ENCODE results near the gene EP400. TPM values are rescaled to one million over a fixed set of nuclear protein-coding genes. Genes with fewer than 3 reads are reported as not detected.

The EP400 gene
- total and polyA plus RNA-seq, 2 experiments from 2014 or later, result 10.3 to 12.3 TPM

GRCh38 chr12:132014092-132014914, 64.6 kb downstream of the EP400 start:
- Histone ChIP-seq H3K27ac (no peak overlapping the region), H2AFZ (no peak overlapping the region), H3K9me2 (replicated peaks; ENCODE audit: insufficient read depth) (no peaks in the 10 kb centered on the region), H3K27me3 (no peaks in the 10 kb centered on the region), H3K36me3 (replicated peaks; ENCODE audit: insufficient read depth, low read depth) (no peaks in the 10 kb centered on the region), H4K20me1 (ENCODE audit: insufficient read depth, poor library complexity, severe bottlenecking) (no peaks in the 10 kb centered on the region), H3K4me1 (ENCODE audit: insufficient read depth) (no peaks in the 10 kb centered on the region), H3K79me2 (no peaks in the 10 kb centered on the region), H3K4me3 (no peak overlapping the region), H3K9me3 (ENCODE audit: low read depth) (no peaks in the 10 kb centered on the region), H3K4me2 (no peak overlapping the region)
- WGBS (ENCODE audit: low lambda C conversion rate, missing lambda C conversion rate), result 97% methylated on average over 22 of the region's 22 CpGs
- TF ChIP-seq EZH2phosphoT487 (IDR thresholded peaks at IDR 0.05; ENCODE audit: low read depth, severe bottlenecking, unreplicated experiment), result no peak
- TF ChIP-seq EZH2 (IDR thresholded peaks at IDR 0.05; ENCODE audit: borderline replicate concordance), result no peak
- TF ChIP-seq CTCF (IDR thresholded peaks at IDR 0.05; ENCODE audit: poor library complexity), result no peak
- DNase-seq (ENCODE audit: low spot score), result no peak

- no peak for TF ChIP-seq EZH2 (IDR thresholded peaks at IDR 0.05; ENCODE audit: borderline replicate concordance)
- no peak for TF ChIP-seq CTCF (IDR thresholded peaks at IDR 0.05; ENCODE audit: poor library complexity)
- TF ChIP-seq EZH2phosphoT487 (IDR thresholded peaks at IDR 0.05; ENCODE audit: low read depth, severe bottlenecking, unreplicated experiment), result no peak
- Histone ChIP-seq H3K36me3 (replicated peaks; ENCODE audit: insufficient read depth, low read depth) (no peaks in the 10 kb centered on the region), H3K27me3 (no peaks in the 10 kb centered on the region), H4K20me1 (ENCODE audit: insufficient read depth, poor library complexity, severe bottlenecking) (no peaks in the 10 kb centered on the region), H3K27ac (no peak overlapping the region), H3K4me2 (no peak overlapping the region), H3K4me3 (no peak overlapping the region), H2AFZ (no peak overlapping the region), H3K9me3 (ENCODE audit: low read depth) (no peaks in the 10 kb centered on the region), H3K4me1 (ENCODE audit: insufficient read depth) (no peaks in the 10 kb centered on the region), H3K9me2 (replicated peaks; ENCODE audit: insufficient read depth) (no peaks in the 10 kb centered on the region), H3K79me2 (no peaks in the 10 kb centered on the region)
- no peak for DNase-seq (ENCODE audit: low spot score)
- 96% methylated on average over 7 of the region's 7 CpGs for WGBS (ENCODE audit: low lambda C conversion rate, missing lambda C conversion rate)
These were observed 65.2 kb downstream of the EP400 start for GRCh38 chr12:132014915-132015280.

- no peaks in the 10 kb centered on the region for H3K27me3 ChIP-seq
- no peak overlapping the region for H3K4me2 ChIP-seq
- no peak for DNase-seq (ENCODE audit: low spot score)
- no peak overlapping the region for H2AFZ ChIP-seq
- no peaks in the 10 kb centered on the region for H3K9me3 ChIP-seq (ENCODE audit: low read depth)
- TF ChIP-seq EZH2 (IDR thresholded peaks at IDR 0.05; ENCODE audit: borderline replicate concordance) (no peak), CTCF (IDR thresholded peaks at IDR 0.05; ENCODE audit: poor library complexity) (no peak), EZH2phosphoT487 (IDR thresholded peaks at IDR 0.05; ENCODE audit: low read depth, severe bottlenecking, unreplicated experiment) (no peak)
- WGBS (ENCODE audit: low lambda C conversion rate, missing lambda C conversion rate), result 97% methylated on average over 21 of the region's 21 CpGs
- no peaks in the 10 kb centered on the region for H3K4me1 ChIP-seq (ENCODE audit: insufficient read depth)
- H3K4me3 ChIP-seq, result no peak overlapping the region
- H3K27ac ChIP-seq, result no peak overlapping the region
- no peaks in the 10 kb centered on the region for H3K36me3 ChIP-seq (replicated peaks; ENCODE audit: insufficient read depth, low read depth)
- H4K20me1 ChIP-seq (ENCODE audit: insufficient read depth, poor library complexity, severe bottlenecking), result no peaks in the 10 kb centered on the region
- no peaks in the 10 kb centered on the region for H3K9me2 ChIP-seq (replicated peaks; ENCODE audit: insufficient read depth)
- no peaks in the 10 kb centered on the region for H3K79me2 ChIP-seq
These were observed 66.1 kb downstream of the EP400 start for GRCh38 chr12:132015686-132016430.
